K562 (cell line): Measurements from ENCODE around the gene GNAQ.

Experiments
- HDAC1 ChIP-seq, 2 experiments: fragments of 450-650 bp; IDR thresholded peaks; 2 replicates each; pipeline ENCODE4 v1.6.1; 2016 to 2017; ENCODE audit warnings: inconsistent platforms in 1 of 2, mild to moderate bottlenecking in 1 of 2, moderate library complexity in 1 of 2
- HNRNPK ChIP-seq: fragments of 200-400 bp; formaldehyde crosslinking; IDR thresholded peaks from one replicate; pipeline ENCODE4 v1.6.1; 2018; ENCODE audit warnings: mild to moderate bottlenecking, low read depth, low read length; ENCODE audit not compliant: poor library complexity, severe bottlenecking
- NFXL1 ChIP-seq: fragments of 450-650 bp; formaldehyde crosslinking; IDR thresholded peaks from 2 replicates; pipeline ENCODE4 v1.4.0; 2021; ENCODE audit warnings: mild to moderate bottlenecking
- POLR2A ChIP-seq: fragments of 450-650 bp; conservative IDR thresholded peaks from 2 replicates; pipeline ENCODE4 v1.6.1; 2016
- SIN3A ChIP-seq, 2 experiments: fragments of 150-350 bp in 1 of 2; IDR thresholded peaks; 2 replicates each; pipeline ENCODE4 v1.6.1; 2011 to 2016; ENCODE audit warnings: borderline replicate concordance in 2 of 2, low read depth in 2 of 2, low read length in 2 of 2, mild to moderate bottlenecking in 2 of 2, moderate library complexity in 2 of 2; ENCODE audit not compliant: control insufficient read depth in 1 of 2
- ZNF277 ChIP-seq: fragments of 250-450 bp; sonication (Bioruptor Pico); IDR thresholded peaks from 2 replicates; pipeline ENCODE4 v1.8.0; 2022; ENCODE audit warnings: inconsistent platforms, mild to moderate bottlenecking, moderate library complexity, borderline replicate concordance
- ZNF316 ChIP-seq: fragments of 450-650 bp; IDR thresholded peaks from 2 replicates; pipeline ENCODE4 v1.6.1; 2016

DNA sequence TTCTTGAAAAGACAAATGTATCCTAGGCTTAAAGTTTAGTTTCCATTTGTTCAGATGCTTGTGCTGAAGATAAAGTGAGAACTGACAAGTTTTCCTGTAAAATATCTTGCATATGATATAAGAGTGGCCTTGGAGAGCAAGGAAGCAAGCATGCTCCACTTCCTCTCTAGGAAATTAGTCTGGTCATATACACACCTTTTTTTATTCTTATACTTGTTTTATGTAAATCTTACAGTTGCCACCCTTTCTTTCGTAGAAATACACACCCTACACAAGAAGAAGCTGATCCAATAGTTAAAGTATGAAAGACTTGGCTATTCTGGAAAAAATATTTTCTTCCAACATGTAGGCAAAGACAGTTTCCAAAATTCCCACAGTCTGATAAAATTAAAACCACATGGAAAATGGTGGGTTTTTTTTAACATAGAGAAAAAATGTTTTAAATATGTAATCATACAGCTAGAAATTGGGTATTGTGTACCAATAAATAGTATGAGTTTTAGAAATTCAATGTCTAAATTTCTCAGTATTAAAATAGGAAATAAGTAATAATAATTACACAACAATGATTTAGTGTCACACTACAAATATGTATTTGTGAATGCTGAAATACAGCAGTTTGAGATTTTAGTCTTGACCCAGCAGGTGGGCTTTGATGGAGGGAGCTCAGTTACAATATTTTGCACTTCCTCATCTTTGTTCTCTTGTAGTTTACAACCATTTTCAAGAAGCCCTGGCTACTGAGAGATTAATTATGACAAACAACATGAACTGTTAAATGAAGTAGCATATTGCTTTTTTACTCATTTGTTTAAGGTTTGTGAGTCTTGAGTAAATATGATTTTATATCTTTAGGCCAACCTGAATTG lies 197.8 kb downstream of the GNAQ start:
- TF ChIP-seq SIN3A (IDR thresholded peaks at IDR 0.05; ENCODE audit: borderline replicate concordance in 2 of 2, control insufficient read depth in 1 of 2, low read depth in 2 of 2, low read length in 2 of 2) (no peak), NFXL1 (CRISPR knock-in tag) (no peak), POLR2A (no peak), ZNF277 (CRISPR knock-in tag) (no peak), ZNF316 (no peak), HDAC1 (IDR thresholded peaks at IDR 0.05) (no peak), HNRNPK (no peak)
